Peyer's patch (tissue), 4 donors: ENCODE measurements around the gene HELZ2.

Experiments
- CTCF ChIP-seq, 6 experiments: fragments of 450-650 bp in 4 of 6; fragments of 200-600 bp in 2 of 6; sonication (generic) in 1 of 6; IDR thresholded peaks; one replicate each; pipeline ENCODE4 v1.5.1; 2017 to 2019; ENCODE audit warnings: antibody characterized with exemption in 6 of 6, mild to moderate bottlenecking in 3 of 6, moderate library complexity in 1 of 6
- POLR2A ChIP-seq, 2 donors: fragments of 450-650 bp; IDR thresholded peaks; one replicate each; pipeline ENCODE4 v1.5.1; 2017; ENCODE audit warnings: antibody characterized with exemption in 2 of 2, mild to moderate bottlenecking in 2 of 2, moderate library complexity in 2 of 2

GRCh38 chr20:63572071-63572787, 1.8 kb downstream of the HELZ2 start:
- TF ChIP-seq CTCF (IDR thresholded peaks at IDR 0.05) (no peak), POLR2A (IDR thresholded peaks at IDR 0.05) (no peak)
